Stomach (tissue), 9 donors: ENCODE measurements around the gene EGFR. TPM values are rescaled to one million over a fixed set of nuclear protein-coding genes. Genes with fewer than 3 reads are reported as not detected.

Source experiments
- DNase-seq, 2 donors: peaks; one replicate each; pipeline versions ENCODE4 v3.0.0 to v3.0.0-alpha.2; 2013 to 2019
- H3K27ac ChIP-seq, 5 donors: fragments of 200-600 bp in 4 of 5; sonication (generic) in 4 of 5; one replicate each; pipeline ENCODE4 v1.5.1; 2013 to 2019; ENCODE audit warnings: mild to moderate bottlenecking in 1 of 5, moderate library complexity in 1 of 5
- H3K27me3 ChIP-seq, 3 donors: fragments of 200-600 bp; sonication (generic); one replicate each; pipeline ENCODE4 v1.5.1; 2017 to 2019; ENCODE audit warnings: mixed run types in 1 of 3
- H3K36me3 ChIP-seq, 4 donors: fragments of 200-600 bp; sonication (generic); 1 replicate in 3 of 4; 2 replicates in 1 of 4; pipeline ENCODE4 v1.5.1; 2016 to 2019
- H3K4me1 ChIP-seq, 4 donors: fragments of 200-600 bp; sonication (generic); one replicate each; pipeline ENCODE4 v1.5.1; 2016 to 2019
- H3K4me3 ChIP-seq, 4 donors: fragments of 200-600 bp; sonication (generic) in 3 of 4; one replicate each; pipeline ENCODE4 v1.5.1; 2016 to 2019; ENCODE audit warnings: mild to moderate bottlenecking in 1 of 4
- H3K9me3 ChIP-seq, 4 donors: fragments of 200-600 bp; sonication (generic); one replicate each; pipeline ENCODE4 v1.5.1; 2016 to 2019
- CTCF ChIP-seq, 7 experiments: fragments of 450-650 bp in 4 of 7; fragments of 200-600 bp in 3 of 7; sonication (generic) in 3 of 7; IDR thresholded peaks; one replicate each; pipeline ENCODE4 v1.5.1; 2016 to 2019; ENCODE audit warnings: antibody characterized with exemption in 7 of 7, control low read depth in 2 of 7, mild to moderate bottlenecking in 1 of 7
- EP300 ChIP-seq: sonication (generic); formaldehyde crosslinking; IDR thresholded peaks from one replicate; pipeline ENCODE4 v1.6.1; 2017; ENCODE audit warnings: antibody characterized with exemption
- POLR2A ChIP-seq, 4 donors: fragments of 450-650 bp; IDR thresholded peaks; one replicate each; pipeline ENCODE4 v1.6.1; 2016; ENCODE audit warnings: antibody characterized with exemption in 4 of 4, control low read depth in 2 of 4, mild to moderate bottlenecking in 1 of 4, moderate library complexity in 1 of 4
- POLR2AphosphoS5 ChIP-seq, 3 donors: sonication (generic); formaldehyde crosslinking; IDR thresholded peaks; one replicate each; pipeline ENCODE4 v1.6.1; 2016; ENCODE audit warnings: antibody characterized with exemption in 3 of 3
- WGBS, 5 donors: extraction: QIAGEN DNeasy Blood & Tissue Kit in 3 of 5; methylation state at CpG; one replicate each; pipeline versions ENCODE4 v1.1.5 to v1.1.7; 2013 to 2018; 5-methylcytosine and 5-hydroxymethylcytosine counted together
- intact Hi-C: fragments of 100-400 bp; cut with DNase I; formaldehyde crosslinking; loops from one replicate; pipeline ENCODE4 v1.15.1; 2023; ENCODE audit warnings: low total_unique reads
- polyA plus RNA-seq, 3 donors: library from polyadenylated mRNA; stranded (reverse); fragments of 200-250 nt; gene quantifications; one replicate each; pipeline ENCODE4 v1.2.3, GENCODE V29; 2013
- total RNA-seq, 5 donors: library from RNA; depleted of rRNA; stranded (reverse); fragments of >200 nt; gene quantifications; one replicate each; pipeline versions ENCODE4 v1.1.0 to v1.2.3, GENCODE V29; 2014 to 2016
- donor health status: healthy with polysubstance abuse.
- donor health status: Bipolar disorder and iron deficiency.
- donor health status: healthy.

EGFR gene
- total and polyA plus RNA-seq, 8 donors: 3.4 to 43.4 (median 32.6) TPM

GRCh38 chr7:55149001-55149400 lies 130.2 kb downstream of the EGFR start:
- no peak for DNase-seq
- no peaks in the 10 kb centered on the region for H3K4me1 ChIP-seq
- H3K36me3 ChIP-seq: peaks cover 21 to 88% (median 85%) of the 10 kb centered on the region in 4 donors
- H3K27ac ChIP-seq: no peak overlapping the region
- intact Hi-C loops: no loop called here
- no peak overlapping the region for H3K4me3 ChIP-seq
- WGBS, 5 donors: 92 to 100% (median 98%) methylated on average over 1 of the region's 1 CpG
- no peaks in the 10 kb centered on the region for H3K27me3 ChIP-seq
- no peak for TF ChIP-seq POLR2AphosphoS5 (IDR thresholded peaks at IDR 0.05)
- no peak for TF ChIP-seq POLR2A (IDR thresholded peaks at IDR 0.05)
- no peak for TF ChIP-seq EP300
- no peak for TF ChIP-seq CTCF (IDR thresholded peaks at IDR 0.05)
- H3K9me3 ChIP-seq: no peaks in the 10 kb centered on the region

GRCh38 chr7:55150166-55150565 lies 131.3 kb downstream of the EGFR start:
- Histone ChIP-seq H3K36me3 (peaks cover 27 to 87% (median 83%) of the 10 kb centered on the region in 4 donors), H3K9me3 (no peaks in the 10 kb centered on the region), H3K4me1 (no peaks in the 10 kb centered on the region), H3K4me3 (no peak overlapping the region), H3K27me3 (no peaks in the 10 kb centered on the region), H3K27ac (no peak overlapping the region)
- DNase-seq: no peak
- no peak for TF ChIP-seq POLR2A (IDR thresholded peaks at IDR 0.05)
- whole genome bisulfite sequencing, 5 donors: 87 to 92% (median 90%) methylated on average over 13 of the region's 13 CpGs
- intact Hi-C loops: no loop called here

- Histone ChIP-seq H3K9me3 (no peaks in the 10 kb centered on the region), H3K27me3 (no peaks in the 10 kb centered on the region), H3K36me3 (peaks cover 34 to 87% (median 83%) of the 10 kb centered on the region in 4 donors), H3K4me1 (no peaks in the 10 kb centered on the region), H3K27ac (no peak overlapping the region), H3K4me3 (no peak overlapping the region)
- TF ChIP-seq EP300 (no peak), CTCF (IDR thresholded peaks at IDR 0.05) (no peak), POLR2AphosphoS5 (IDR thresholded peaks at IDR 0.05) (no peak), POLR2A (IDR thresholded peaks at IDR 0.05) (no peak)
- 79 to 89% (median 87%) methylated on average over 8 of the region's 8 CpGs for WGBS, 5 donors
- DNase-seq: no peak
- intact Hi-C loops: no loop called here
Measured at GRCh38 chr7:55150709-55151451, 132.1 kb downstream of the EGFR start.

GRCh38 chr7:55152516-55152915 lies 133.7 kb downstream of the EGFR start:
- peaks cover 42 to 87% (median 84%) of the 10 kb centered on the region in 4 donors for H3K36me3 ChIP-seq
- H3K9me3 ChIP-seq: no peaks in the 10 kb centered on the region
- intact Hi-C loops: no loop called here
- TF ChIP-seq CTCF (IDR thresholded peaks at IDR 0.05) (no peak), EP300 (no peak), POLR2AphosphoS5 (IDR thresholded peaks at IDR 0.05) (no peak), POLR2A (IDR thresholded peaks at IDR 0.05) (no peak)
- WGBS, 5 donors: 75 to 92% (median 91%) methylated on average over 5 to 6 of the region's 6 CpGs
- H3K27ac ChIP-seq: no peak overlapping the region
- DNase-seq: no peak
- no peaks in the 10 kb centered on the region for H3K27me3 ChIP-seq
- H3K4me3 ChIP-seq: no peak overlapping the region
- H3K4me1 ChIP-seq: no peaks in the 10 kb centered on the region

GRCh38 chr7:55154096-55154495 lies 135.3 kb downstream of the EGFR start:
- H3K36me3 ChIP-seq: peaks cover 49 to 91% (median 89%) of the 10 kb centered on the region in 4 donors
- 88 to 95% (median 93%) methylated on average over 2 to 10 of the region's 10 CpGs for WGBS, 5 donors

More at GRCh38 chr7:55154096-55154495, 135.3 kb downstream of the EGFR start:
- no peak for DNase-seq
- H3K9me3 ChIP-seq: no peaks in the 10 kb centered on the region
- H3K4me3 ChIP-seq: no peak overlapping the region
- no peaks in the 10 kb centered on the region for H3K4me1 ChIP-seq
- H3K27ac ChIP-seq: no peak overlapping the region
- no peaks in the 10 kb centered on the region for H3K27me3 ChIP-seq
- intact Hi-C loops: no loop called here
- TF ChIP-seq EP300 (no peak), POLR2AphosphoS5 (IDR thresholded peaks at IDR 0.05) (no peak), CTCF (IDR thresholded peaks at IDR 0.05) (no peak), POLR2A (IDR thresholded peaks at IDR 0.05) (no peak)
